Measurements from ENCODE around the gene U2SURP.
"Not testable (repeated sequence)": the region's sequence is repeated elsewhere in the genome, so short reads cannot be mapped to it uniquely, and the experiment has no call there.

U2SURP gene

GRCh38 chr3:143014921-143015320 lies 13.6 kb downstream of the U2SURP start:
- DNase-seq (ENCODE audit: low spot score): no peak

- DNase-seq (ENCODE audit: low spot score): no peak
Measured at GRCh38 chr3:143016321-143016972, 15.1 kb downstream of the U2SURP start.

DNA sequence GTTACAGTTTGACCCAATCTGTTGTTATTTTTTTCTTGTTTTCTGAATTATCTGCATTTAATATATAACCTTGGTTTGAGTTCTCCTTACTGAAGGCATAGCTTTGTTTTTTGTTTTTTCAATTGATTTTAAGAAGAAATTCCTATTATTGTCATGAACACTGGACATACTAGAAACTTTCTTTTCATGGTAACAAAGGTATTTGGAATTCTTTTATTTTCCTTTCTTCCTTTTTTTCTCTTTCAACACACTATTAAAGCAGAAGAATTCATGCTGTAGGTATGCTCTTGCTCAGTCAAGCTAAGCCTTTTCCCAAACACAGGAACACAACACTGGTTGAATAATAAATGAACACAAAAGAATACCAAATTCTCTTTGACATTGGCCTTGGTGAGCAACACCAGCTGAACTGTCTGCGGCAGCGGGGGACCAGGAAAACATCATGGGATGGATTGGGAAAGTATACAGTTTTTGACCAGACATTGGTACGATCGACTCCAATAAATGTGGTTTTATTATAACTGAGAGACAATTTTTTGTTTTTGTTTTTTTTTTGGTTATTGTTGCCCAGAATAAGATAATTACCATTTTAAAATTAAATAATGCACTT lies 23.1 kb downstream of the U2SURP start:
- DNase-seq (ENCODE audit: low spot score): no peak

- no peak for DNase-seq (ENCODE audit: low spot score)
Measured at GRCh38 chr3:143031327-143031726, 30.0 kb downstream of the U2SURP start.

DNA sequence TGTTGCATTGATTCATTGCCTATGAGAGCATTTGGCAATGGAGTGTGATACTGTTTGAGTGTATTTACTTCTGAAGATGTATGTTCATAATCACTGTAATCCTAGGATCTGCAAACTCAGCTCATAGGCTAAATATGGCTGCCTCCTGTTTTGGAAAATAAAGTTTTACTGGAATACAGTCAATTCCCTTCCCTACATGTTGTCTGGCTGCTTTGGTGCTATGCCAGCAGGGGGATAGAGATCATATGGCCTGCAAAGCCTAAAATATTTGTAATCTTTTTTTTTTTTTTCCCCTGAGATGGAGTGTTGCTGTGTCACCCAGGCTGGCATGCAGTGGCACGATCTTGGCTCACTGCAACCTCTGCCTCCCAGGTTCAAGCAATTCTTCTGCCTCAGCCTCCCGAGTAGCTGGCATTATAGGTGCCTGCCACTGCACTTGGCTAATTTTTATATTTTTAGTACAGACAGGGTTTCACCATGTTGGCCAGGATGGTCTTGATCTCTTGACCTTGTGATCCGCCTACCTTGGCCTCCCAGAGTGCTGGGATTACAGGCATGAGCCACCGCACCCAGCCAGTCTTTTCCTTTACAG lies 30.5 kb downstream of the U2SURP start:
- DNase-seq (ENCODE audit: low spot score): not testable (repeated sequence)

- DNase-seq (ENCODE audit: low spot score): no peak
Measured at GRCh38 chr3:143035466-143036211, 34.3 kb downstream of the U2SURP start.

DNA sequence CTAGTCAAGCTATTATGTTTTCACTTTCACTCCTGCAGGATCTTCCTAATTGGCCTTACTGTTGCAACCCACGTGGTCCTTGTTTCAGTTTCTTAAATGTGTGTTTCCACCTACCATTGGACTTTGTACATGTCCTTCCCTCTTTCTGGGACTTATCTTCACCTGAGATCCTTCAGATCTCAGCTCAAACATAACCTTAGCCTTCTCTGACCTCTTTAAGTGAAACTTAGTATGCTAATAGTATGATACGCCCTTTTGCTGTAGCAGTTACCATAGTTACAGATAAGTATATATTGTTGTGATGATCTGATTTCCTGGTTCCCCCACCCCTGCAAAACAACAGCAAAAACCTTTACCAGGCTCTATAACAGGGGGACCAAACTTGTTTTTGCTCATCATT lies 35.2 kb downstream of the U2SURP start:
- DNase-seq (ENCODE audit: low spot score): no peak

- DNase-seq (ENCODE audit: low spot score): no peak
Measured at GRCh38 chr3:143037867-143038266, 36.5 kb downstream of the U2SURP start.

DNA sequence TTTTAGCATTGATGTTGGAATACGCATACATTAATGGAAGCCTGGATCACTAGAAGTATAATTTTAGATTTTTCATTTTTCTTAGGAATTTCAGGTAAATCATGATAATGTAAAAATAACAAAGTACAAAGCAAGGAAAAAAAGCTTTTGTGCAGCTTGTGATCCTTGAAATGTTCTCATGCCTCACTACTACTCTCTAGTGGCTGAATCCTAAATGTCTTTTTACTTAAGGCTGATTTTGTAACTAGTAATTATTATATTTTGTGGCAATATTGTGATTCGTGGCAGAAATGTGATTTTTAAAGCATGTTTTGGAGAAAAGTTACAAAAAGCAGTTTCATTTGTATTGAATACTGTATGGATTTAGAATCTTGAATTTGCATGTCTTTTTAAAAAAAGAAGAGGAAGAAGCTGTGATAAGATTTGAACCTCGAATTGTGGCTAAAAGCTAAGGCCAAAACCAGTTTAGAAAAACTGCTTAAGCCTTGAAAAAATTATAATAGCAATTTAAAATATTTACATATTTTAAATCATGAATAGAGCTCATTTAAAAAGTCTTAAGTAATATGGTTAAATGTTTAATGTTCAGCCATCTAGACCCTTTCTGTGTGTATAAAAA lies 39.0 kb downstream of the U2SURP start:
- DNase-seq (ENCODE audit: low spot score): no peak

DNA sequence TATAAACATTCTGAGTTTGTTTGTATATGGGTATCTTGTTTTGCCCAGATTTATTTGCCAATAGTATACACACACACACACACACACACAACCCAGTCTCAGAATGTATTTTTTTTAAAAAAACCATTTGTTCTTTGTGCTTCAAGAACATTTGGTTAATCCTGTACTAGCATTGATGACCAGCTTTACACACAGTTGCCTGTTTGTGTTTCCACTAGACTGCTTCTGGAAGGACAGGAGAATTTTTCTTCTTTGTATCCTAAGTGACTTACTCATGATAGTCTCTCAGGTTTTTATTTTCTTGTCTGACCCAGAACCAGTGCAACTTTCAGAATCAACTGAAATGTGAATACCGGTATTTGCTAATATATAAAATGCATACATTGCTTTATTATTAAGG lies 40.5 kb downstream of the U2SURP start:
- no peak for DNase-seq (ENCODE audit: low spot score)

- no peak for DNase-seq (ENCODE audit: low spot score)
Measured at GRCh38 chr3:143045639-143046038, 44.3 kb downstream of the U2SURP start.

- DNase-seq (ENCODE audit: low spot score): not testable (repeated sequence)
Measured at GRCh38 chr3:143046075-143046474, 44.7 kb downstream of the U2SURP start.

DNA sequence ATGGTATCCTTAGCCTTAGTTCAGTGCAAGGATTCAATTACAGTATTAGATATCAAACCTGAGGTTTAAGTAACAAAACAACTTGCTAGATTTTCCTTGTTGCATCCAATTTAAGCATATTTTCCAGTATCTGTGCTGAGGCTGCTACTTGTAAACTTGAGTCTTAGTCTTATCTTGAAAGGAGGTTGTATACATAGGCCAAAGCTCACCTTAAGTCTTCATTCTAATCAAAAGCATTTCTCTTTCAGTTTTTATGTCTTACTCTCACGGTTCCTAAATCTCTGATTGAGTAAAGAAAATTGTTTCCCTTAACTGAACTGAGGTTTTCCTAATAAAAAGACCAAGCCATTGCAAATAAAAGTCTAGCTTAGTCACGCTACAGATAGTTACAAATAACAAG lies 52.6 kb downstream of the U2SURP start:
- DNase-seq (ENCODE audit: low spot score): no peak

DNA sequence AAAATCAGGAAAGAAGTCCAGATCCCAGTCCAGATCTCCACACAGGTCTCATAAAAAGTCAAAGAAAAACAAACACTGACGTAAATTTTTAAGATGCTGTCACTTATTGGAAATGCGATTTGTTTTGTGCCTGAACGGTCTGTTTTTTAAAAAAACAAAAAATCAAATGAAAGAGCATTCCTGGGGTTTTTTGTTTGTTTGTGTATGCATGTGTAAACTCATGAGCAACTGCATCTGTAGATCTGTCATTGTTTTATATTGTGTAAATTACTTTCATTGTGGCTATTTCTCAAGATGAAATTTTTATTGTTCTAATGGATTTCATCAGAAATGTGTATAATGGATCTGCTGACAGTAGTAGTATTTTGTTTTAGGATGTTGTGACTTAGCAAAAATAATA lies 55.0 kb downstream of the U2SURP start:
- DNase-seq (ENCODE audit: low spot score): no peak

GRCh38 chr3:143060906-143061305 lies 59.5 kb downstream of the U2SURP start:
- DNase-seq (ENCODE audit: low spot score): no peak

DNA sequence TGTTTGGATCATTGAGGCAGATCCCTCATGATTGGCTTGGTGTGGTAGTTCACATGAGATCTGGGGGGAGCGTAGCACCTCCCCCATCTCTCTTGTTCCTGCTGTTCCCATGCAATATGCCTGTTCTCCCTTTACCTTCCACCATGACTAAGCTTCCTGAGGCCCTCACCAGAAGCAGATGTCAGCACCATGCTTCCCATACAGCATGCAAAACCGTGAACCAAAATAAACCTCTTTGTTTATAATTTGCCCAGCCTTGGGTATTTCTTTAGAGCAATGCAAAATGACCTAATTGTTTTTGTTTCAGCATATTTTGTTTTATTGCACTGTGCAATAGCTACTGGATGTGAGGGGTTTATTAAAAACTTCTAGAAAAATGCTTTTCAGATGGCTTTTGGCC lies 61.6 kb downstream of the U2SURP start:
- DNase-seq (ENCODE audit: low spot score): no peak

DNA sequence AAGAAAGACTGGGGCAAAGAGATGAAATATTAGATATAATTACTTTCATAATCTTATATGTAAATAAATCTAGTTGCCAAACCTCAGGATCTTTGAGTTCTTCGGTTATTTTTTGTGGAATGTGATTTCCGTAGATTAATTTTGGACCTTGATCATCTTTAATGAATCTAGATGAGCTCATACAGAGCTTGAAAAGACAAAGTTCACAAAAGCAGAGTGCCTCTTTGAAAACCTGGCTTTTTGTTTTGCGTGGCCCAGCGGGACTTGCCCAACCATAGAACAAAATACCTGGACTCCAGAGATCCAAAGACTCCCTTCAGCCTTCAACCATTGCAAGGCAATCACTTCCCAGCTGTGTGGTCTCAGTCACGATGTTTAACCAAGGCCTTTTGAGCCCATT lies 63.4 kb downstream of the U2SURP start:
- no peak for DNase-seq (ENCODE audit: low spot score)

GRCh38 chr3:143065364-143065763 lies 64.0 kb downstream of the U2SURP start:
- no peak for DNase-seq (ENCODE audit: low spot score)

GRCh38 chr3:143066033-143066432 lies 64.7 kb downstream of the U2SURP start:
- DNase-seq (ENCODE audit: low spot score): no peak

DNA sequence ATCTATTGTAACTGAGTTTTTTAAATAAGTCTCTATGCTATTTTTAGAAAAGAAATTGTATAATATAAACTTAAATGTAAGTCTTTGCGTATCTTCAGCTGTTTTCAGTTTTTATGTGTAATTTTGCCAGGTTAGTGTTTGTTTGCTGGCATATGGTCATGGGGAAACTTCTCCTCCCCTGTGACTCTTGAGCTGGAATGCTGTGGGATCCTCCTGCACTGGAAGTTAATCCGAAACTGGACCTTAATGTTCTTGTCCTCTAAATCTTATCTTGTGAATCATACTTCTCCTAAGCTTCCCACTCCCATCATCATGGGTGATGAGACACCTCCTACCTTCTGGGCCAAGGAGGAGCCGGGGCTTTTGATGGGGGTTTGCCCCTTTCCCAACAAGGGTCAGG lies 65.8 kb downstream of the U2SURP start:
- no peak for DNase-seq (ENCODE audit: low spot score)

GRCh38 chr3:143068059-143068458 lies 66.7 kb downstream of the U2SURP start:
- DNase-seq (ENCODE audit: low spot score): no peak

DNA sequence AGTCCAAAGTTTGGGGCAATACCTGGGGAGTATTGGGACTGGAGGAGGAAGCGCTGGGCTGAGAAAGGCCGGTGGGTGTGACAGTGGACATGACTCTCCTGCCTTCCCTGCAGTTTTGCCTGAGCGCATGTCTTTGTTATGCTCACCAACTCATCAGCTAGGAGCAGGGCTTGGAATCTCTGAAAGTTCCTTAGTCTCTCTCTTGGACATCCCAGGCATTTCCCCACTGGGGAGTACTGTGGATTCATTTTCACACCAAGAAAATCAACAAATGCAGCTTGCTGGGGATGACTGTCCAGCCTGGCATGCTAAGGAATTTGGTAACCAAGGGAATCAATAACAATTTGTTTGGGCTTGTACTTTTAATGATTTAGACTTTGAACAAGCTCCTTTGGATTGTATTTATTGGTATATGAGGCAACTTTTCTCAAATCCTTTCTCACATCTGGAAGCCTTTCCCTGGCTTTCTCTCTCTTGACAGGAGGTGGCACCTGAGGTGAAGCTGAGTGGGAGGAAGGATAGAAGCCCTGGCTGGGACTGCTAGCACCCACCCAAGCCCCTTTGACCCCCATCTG lies 69.7 kb downstream of the U2SURP start:
- DNase-seq (ENCODE audit: low spot score): no peak

Data from globus pallidus (tissue), 1 donor.